Activated T-cell treated with anti-CD3 and anti-CD28 coated beads for 24 hours (primary cell): Measurements from ENCODE around the gene FSHR.

Experiments used
- DNase-seq: peaks from one replicate; pipeline ENCODE4 v3.0.0-alpha.2; 2020; ENCODE audit warnings: low read depth

Gene FSHR, protein sequence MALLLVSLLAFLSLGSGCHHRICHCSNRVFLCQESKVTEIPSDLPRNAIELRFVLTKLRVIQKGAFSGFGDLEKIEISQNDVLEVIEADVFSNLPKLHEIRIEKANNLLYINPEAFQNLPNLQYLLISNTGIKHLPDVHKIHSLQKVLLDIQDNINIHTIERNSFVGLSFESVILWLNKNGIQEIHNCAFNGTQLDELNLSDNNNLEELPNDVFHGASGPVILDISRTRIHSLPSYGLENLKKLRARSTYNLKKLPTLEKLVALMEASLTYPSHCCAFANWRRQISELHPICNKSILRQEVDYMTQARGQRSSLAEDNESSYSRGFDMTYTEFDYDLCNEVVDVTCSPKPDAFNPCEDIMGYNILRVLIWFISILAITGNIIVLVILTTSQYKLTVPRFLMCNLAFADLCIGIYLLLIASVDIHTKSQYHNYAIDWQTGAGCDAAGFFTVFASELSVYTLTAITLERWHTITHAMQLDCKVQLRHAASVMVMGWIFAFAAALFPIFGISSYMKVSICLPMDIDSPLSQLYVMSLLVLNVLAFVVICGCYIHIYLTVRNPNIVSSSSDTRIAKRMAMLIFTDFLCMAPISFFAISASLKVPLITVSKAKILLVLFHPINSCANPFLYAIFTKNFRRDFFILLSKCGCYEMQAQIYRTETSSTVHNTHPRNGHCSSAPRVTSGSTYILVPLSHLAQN

DNA sequence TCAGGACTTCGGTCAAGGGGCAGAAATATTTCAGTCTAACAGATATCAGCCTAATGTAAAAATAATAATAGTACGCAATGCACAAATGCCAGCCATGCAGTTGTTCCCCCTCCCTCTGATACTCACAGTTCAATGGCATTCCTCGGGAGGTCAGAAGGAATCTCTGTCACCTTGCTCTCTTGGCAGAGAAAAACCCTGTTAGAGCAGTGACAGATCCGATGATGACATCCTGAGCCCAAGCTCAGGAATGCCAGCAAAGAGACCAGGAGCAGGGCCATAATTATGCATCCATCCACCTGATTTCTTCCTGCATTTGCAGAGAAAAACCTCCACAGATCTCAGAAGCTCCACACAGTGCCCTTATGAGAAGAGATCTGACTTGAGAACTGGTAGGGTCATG, at the start of gene FSHR:
TSS of gene FSHR (minus strand) at position 376 of the 400 bp plus-strand sequence. CDS start at position 278, 98 bp downstream.
- no peak for DNase-seq

DNA sequence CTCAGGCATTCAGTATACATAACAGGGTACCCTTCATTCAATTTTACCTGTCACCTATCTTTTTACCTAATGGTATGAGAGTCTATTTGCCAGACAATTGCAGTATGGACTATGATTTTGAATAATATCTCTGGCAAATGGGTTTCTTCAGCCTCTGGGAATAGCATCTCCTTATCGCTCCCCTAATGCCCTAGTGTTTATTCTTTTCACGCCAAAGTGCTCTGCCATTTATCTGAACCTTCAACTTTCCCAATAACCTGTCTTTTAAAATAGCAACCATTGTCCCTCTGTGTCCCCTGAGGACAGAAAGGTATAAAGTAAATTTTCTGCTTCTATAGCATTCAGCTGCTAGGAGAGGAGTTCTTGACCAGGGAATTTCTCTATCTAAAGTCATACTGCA, 45.0 kb upstream of the FSHR start:
- no peak for DNase-seq

DNA sequence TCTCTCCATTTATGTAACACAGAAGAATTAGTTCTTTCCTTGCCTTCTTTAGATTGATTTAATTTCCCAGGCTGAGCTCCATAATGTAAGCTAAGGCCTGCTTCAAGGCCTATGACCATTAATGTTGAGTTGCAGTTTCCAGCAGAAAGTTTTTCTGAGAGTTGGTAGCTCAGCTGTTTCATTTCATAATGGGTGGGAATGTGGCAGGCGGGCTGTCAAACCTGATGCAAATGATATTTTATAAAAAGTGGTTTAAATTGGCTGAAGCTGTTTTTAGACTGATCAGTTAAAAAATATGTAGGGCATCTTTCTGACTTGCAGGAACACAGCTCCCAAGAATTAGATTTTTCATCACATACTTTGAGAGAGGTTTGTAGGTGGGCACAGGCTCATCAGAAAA, 40.4 kb upstream of the FSHR start:
- no peak for DNase-seq

DNA sequence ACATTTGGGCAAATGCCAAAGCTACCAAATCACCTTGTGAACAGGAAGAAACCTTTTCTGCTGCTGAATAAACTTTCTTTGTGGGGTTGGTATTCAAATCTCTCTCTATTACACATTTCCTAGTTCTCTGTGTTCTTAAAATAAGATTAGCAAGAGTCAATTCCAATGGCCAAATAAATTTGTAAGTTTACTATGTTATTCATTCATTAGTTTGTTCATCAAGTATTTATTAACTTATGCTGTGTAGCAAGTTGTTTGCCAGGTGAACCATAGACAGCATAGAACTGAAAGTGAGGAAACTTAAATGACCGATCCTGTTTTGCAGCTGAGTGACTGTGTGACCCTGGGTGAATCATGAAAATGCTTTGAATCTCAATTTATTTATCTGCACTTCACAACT, 37.7 kb upstream of the FSHR start:
- DNase-seq = no peak

DNA sequence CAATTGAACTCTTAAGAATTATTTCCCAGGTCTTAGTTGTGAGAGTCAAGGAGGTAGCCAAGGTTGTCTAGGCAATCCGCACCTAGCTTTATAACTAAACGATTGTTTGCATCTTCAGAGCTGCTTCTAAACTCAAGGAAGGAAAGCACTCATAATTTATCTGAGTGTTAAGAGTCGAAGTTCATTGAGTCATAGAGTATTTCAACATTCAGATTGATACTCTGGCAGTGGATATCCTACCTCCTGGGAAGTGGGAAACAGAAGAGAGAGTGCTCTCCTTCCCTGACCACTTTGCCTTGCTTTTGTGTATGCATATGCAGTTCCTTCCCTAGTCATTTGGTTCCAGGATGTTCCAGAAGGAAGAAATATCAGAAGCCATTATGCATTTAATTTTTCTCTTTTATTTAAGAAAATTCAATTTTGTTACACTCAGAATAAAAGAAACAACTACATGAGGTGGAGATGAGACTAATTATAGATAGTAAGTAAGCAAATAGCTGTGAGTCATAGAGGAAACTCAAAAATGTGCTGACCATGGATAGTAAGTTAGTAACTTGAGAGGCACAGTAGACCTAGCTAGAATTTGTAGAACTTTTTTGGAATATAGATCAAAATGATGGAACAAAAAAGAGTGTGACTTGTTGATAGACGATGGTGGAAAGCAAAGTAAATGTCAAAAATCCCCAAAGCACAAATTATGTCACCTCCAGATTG, 35.4 kb upstream of the FSHR start:
- DNase-seq = no peak

DNA sequence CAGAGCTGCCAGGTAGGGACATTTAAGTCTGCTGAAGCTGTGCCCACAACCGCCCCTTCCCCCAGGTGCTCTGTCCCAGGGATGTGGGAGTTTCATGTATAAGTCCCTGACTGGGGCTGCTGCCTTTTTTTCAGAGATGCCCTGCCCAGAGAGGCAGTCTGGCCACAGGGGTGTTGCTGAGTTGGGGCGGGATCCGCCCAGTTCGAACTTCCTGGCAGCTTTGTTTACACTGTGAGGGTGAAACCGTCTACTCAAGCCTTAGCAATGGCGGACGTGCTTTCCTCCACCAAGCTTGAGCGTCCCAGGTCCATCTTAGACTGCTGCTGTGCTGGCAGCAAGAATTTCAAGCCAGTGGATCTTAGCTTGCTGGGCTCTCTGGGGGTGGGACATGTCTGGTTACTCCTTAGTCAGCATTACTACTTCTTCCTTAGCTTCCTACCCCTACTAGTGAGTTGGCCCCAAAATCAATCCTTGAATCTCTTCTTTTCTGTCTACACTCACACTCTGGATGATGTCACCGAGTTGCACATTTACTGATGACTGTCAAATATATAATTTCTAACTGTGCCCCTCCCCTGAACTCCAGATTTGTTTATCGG, 31.8 kb upstream of the FSHR start:
- DNase-seq = no peak

DNA sequence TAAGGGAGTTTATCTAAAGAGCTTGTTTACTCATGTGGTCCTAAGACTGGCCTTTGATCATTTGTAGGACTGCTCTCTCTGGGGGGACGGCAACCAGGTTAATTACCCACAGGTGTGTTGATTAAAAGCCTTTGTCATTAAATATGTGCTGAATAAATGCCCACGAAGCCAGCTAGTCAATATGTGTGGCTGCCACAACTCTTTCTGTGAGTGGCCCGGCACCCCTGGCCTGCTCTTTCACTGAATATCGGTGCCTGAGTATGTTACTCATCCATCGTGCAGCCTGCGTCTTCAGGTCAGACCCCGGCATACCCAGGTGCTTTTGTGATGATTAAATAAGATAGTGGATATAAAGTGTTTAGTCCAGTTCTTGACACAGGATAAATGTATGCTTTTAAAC, 24.3 kb upstream of the FSHR start:
- DNase-seq = no peak

DNA sequence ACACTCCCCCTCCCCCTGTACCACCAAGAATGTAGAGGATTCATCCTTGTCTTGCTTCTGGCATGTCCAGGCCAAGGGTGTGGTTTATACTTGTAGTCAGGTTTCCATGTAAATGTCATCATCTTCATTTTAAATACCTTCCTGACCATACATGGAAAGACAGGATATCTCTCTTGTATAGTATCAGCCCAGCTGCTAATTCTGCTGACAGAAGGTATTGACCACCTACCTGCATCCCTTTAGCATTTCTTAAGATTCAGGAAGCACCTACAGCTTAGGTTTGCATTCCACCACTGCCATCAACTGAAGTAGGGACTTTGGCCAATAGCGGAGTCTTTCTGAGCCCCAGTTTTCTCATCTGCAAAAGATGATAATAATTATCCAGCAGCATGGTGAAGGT, 22.9 kb upstream of the FSHR start:
- DNase-seq = no peak

DNA sequence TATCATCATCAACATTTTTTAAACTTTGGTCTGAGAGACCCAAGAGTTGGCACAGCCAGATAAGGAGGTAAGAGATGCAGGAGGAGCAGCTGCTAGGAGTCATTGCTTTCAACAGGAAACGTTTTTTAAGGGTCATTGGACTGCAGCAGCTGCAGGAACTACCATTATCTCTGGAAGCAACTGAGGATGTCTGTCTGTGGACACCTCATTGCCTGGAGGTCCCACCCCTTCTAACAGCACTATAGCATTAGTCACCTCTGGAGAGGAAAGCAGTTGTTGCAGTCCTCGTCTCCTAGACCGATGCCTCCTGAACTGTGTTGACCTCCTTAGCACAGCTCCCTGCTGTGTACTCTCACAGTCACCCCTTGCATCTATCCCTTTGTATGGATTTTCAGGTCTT, 21.5 kb upstream of the FSHR start:
- DNase-seq = no peak

DNA sequence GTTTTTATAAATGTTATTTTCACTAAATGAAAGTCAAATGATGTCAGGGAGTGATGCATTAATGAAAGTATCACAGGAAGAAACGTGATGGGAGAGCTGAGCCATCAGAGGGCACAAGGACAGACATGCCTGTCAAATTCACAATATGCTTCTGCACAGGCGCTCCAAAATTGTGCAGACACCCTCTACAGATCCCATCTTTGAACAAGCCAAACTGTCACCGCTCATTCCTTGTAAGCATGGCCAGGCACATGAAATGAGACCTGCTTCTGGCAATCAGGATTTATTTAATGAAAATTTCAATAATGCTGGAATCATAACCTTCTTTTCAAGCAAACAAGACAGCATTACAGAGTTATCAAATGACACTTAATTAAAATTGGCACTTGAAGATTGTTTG, 20.4 kb upstream of the FSHR start:
- DNase-seq = no peak

DNA sequence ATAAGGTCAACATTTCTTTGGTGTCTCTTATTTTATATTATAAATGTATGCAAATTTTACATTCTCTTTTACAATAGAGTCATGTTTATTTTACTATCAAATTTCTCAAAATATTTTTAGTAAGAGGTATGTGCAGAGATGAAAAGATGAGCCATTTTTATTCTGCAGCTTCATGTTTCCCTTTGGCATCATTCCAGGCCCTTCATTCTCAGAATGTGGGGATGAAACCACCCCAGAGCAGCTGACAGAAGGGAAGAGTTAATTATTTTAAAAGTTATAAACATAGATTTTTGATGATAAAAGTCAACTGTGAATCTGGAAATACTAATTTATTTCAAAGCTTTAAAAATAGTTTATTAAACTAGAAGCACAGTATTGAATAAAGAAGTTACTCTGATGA, 12.8 kb upstream of the FSHR start:
- DNase-seq = no peak

DNA sequence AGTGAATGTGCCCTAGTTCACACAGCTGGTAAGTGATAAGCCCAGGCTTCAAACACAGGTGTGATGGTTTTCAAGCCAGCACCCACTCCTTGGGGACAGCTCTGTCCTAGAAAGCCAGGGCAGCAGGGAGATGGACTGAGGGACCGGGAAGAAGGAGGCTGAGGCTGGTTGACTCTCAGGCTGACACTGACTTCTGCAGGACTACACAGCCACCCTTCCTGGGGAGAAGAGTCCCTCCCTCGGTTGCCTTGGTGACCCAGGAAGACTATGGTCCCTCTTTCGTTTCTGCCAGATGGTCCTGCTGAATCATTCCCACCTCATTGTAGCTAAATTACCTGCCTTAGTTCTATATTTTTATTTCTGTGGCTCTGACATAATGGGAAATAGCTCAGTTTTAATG, 11.3 kb upstream of the FSHR start:
- DNase-seq = no peak

DNA sequence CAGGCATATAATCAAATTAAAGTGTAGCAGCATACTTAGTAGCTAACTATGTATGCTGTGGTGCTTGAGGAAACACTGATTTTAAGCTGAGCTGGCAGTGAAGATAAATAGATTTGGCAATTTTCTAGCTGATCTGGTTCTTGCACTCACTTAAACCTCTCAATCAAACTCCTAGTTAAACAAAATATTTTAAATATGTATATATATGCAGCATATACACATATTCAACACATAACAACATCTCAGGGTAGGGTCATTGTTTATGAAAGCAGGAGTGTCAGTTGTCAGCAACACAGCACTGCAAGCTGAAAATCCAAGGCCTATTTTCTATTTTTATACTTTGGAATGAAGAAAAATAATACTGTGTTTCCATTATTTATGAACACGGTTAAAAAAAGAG, 10.4 kb upstream of the FSHR start:
- no peak for DNase-seq

DNA sequence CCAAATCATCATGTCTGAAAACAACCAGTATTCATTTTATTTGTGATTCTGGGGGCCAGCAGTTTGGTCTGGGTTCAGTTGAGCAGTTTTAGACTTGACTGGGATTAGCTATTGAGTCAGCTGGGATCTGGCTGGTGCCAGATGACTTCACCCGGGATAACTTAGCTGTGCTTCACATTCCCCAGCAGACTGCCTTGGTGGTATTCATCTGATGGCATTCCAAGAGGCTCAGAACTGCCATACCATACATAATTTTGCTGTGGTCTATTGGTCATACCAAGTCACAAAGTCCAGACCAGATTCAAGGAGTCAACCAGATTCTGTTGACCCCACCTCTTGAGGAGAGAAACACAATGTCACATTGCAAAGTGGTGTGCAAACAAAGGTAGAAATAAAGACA, 7.8 kb upstream of the FSHR start:
- no peak for DNase-seq

DNA sequence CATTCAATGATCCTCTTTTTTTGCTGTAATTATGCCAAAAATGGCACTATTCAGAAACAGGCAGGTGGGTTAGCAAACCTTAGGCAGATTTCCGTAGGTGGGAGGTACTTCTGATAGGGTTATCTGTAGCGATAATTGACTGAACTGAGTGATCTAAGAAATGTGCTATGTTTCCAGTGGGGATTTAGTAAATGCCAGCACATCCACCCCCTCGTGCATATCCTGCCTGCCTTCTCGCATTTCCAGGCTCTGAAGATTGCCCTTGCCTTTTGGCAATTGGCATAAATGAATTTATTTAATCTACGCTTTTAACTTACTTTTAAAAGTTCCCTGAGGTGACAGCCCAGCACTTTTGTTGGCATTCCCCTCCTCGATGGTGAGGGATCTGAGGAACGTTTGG, 576 bp upstream of the FSHR start:
- no peak for DNase-seq

DNA sequence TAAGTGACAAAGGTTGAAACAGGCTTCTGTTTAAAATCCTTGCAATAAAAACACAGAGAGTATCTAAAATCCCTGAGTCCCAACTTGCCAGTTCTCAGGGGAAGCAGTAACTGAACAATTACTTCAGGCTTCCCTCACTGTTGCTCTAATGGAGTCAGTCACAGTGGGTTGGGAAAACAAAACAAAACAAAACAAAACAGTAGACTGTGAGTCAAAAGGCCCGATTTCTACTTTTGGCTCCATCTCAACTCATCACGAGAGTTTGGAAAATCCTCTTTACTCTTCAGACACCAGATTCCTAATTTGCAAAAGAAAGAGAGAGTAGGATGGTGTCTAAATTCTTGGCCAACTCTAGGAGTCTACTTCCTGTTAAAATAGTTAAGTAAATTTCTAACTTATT, 1.1 kb downstream of the FSHR start:
- no peak for DNase-seq

DNA sequence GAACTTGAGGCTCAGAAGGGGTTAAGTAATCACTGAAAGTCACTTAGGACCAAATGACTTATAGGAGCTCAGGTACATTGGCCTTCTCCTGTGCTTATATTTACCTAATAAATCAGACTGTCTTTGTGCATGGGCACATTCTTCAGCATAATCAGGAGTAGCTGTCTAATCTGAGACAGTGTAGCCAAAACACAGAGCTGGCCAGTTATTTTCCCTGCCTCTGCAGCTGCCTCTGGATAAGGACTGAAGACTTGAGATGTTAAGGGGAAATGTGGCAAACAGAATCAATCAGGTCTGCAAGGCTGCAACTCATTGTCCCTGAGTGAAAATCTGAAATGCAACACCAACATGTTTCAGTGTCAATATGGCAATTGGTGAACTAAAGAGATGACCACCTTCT, 1.5 kb downstream of the FSHR start:
- DNase-seq = no peak

DNA sequence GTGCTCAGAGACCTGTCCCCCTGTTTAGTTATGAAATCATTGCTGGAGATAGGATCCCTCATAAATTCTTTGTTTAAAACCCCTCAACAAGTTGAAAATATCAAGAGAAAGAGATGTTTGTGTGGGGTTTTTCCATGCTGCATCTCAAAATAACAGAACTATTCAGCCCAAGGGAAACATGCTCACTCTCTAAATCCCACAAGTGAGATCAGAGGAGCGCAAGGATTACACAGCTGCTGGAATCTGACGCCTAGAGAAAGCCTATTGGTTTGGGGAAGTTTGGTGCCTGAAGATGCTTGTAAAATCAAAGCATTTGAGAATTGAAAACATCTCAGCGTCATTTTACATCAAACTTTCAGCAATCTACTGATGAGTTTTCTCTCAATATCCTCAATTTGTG, 7.9 kb downstream of the FSHR start:
- no peak for DNase-seq

DNA sequence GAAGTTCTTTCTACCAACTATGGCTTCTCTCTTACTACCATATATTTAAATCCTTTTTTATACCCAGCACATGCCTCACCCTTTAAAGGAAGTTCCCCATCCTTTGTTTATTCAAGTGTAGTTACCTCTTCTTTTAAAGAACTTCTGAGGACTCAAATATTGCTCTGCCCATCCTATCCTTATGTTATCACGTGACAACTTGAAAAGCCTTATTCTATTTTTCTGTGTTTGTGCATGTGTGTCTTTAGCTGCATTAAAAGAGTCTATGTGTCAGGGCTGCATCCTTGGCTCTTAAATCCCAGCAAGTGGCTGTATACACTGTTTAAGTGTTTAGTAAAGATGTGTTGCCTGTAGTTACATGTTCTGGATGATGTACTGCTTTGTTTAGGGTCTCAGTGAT, 22.5 kb downstream of the FSHR start:
- no peak for DNase-seq

DNA sequence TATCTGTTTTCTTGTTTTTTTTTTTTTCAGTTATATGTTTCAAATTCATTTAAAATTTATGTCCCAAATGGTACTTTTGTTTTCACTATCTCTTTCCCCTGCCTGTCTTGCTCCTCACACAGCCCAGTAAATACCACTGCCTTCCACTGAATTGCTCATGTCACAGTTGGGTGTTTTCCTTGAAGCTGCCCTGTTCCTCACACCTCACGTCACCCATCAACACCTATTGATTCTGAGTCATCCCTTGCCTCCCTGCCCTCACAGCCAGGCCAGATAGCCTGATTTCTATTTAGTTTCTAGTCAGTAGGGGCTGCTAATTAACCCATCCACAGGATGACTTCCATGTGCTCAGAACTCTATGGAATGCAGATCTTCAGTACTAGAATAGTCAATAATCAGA, 25.3 kb downstream of the FSHR start:
- DNase-seq = no peak

DNA sequence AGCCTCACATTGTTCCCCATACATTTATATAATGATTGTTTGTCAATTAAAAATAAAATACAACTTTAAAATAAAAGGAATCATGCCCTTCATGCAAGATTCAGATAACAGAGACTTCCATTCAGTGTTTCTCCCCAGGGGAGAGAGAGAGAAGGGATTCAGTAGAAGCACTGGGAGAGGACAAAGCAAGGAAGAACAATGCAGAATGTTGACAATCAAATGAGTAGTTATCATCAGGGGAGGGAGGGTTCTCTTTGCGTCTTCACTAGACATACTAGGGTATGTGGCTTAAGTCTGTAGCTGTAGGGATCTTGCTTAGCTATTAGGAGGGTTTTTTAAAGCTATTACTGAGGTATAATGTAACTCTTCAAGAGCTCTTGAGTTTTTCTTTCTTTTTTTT, 30.7 kb downstream of the FSHR start:
- DNase-seq = no peak

DNA sequence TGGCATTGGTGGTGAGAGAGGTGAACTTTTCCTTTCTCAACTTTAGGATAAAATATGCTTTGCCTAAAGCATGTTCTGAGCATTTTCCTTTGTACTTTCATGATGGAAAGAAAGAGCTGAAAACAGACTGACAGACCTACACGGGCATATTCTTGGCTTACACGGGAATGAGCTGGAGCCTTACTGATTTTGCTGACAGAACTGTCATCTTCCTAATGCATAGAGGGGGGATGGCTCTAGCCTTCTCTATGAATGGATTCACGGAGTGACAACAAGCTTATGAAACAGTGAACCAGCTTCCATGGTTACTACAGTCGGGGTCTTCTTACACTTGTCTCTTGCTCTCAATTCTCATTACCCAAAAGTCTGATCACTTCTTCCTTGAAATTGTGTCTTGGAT, 32.2 kb downstream of the FSHR start:
- DNase-seq = no peak

DNA sequence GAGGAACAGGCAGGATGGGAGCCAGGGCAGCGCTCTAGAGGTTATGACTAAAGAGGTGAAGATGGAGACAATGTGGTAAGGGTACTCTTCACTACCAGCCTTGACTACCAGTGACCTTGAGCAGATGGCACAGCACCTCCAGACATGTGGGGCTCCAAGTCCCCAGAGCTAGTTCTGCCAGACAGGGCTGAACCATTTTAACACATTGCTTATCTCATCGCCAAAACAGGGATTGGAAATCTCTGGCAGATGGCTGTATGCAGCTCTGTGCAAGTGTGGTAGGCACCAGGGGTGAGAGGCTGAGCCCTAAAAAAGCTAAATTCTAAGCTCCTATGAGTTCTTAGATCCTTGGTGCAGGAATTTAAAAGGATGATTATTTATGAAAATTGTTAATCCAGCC, 41.3 kb downstream of the FSHR start:
- DNase-seq = no peak
